Muscle layer of colon (tissue), 2 donors: Measurements from ENCODE around the gene ASXL1.
A peak's percentile ranks its signal among the peaks of the same experiment; 100 is the strongest.

Experiments
- H3K27ac ChIP-seq: one replicate; pipeline ENCODE4 v1.7.0; 2013; ENCODE audit warnings: low read depth, mild to moderate bottlenecking, low read length, moderate library complexity
- H3K27me3 ChIP-seq, 2 donors: one replicate each; pipeline ENCODE4 v1.7.0; 2013; ENCODE audit warnings: low read length in 2 of 2, mild to moderate bottlenecking in 2 of 2; ENCODE audit not compliant: insufficient read depth in 2 of 2, control insufficient read depth in 1 of 2
- H3K36me3 ChIP-seq: one replicate; pipeline ENCODE4 v1.7.0; 2013; ENCODE audit warnings: mild to moderate bottlenecking, low read length; ENCODE audit not compliant: insufficient read depth
- H3K4me1 ChIP-seq: one replicate; pipeline ENCODE4 v1.7.0; 2013; ENCODE audit warnings: mild to moderate bottlenecking, low read length; ENCODE audit not compliant: insufficient read depth
- H3K4me3 ChIP-seq, 2 donors: one replicate each; pipeline ENCODE4 v1.7.0; 2013; ENCODE audit warnings: low read length in 2 of 2, low read depth in 1 of 2, mild to moderate bottlenecking in 1 of 2, moderate library complexity in 1 of 2
- H3K9ac ChIP-seq: one replicate; pipeline ENCODE4 v1.7.0; 2013; ENCODE audit warnings: low read length
- H3K9me3 ChIP-seq: one replicate; pipeline ENCODE4 v1.7.0; 2013; ENCODE audit warnings: mild to moderate bottlenecking, low read length
- donor health status: abdominal sarcoma.
- donor health status: Adenocarcinoma of cecum.

Gene ASXL1

DNA sequence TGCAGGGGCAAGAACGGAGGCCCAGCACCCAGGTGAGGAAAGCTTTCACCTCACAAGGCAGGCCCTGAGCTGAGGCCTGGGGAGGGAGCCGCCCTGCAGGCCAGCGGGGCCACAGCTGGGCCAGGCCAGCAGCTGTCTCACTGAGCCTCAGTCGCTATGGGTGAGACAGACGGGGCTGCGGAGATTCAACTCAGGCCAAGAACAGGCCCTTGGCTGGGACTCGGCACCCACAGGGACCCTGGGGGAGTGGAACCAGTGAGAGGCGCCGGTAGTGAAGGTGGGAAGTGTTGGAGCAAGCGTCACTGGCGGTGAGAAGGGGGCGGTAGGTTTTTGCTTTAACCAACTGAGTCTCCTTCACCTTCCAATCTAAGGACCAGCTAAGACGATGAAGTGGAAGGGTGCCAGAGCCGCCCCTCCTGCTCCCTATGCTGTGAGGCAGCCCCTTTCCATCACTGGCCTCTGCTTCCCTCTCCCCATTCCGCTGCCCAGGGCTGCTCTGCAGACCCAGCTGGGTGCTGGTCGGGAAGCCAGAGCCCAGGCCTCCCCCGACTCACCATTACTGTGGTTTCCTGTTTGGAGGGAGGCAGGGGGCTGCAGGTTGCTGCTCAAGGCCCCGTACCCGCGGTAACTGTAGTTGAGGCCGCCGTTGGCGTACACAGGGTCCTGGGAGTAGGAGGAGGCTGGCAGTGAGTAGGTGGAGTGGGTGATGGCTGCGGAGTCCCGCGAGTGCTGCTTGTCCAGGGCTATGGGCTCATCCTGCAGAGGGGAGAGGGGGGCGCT is 93.7 kb downstream of the ASXL1 start:
- Histone ChIP-seq H3K27ac (no peak overlapping the region), H3K9me3 (no peaks in the 10 kb centered on the region), H3K9ac (no peak overlapping the region), H3K4me3 (no peak overlapping the region), H3K36me3 (peaks cover 57% of the 10 kb centered on the region), H3K27me3 (no peaks in the 10 kb centered on the region), H3K4me1 (peaks cover 24% of the 10 kb centered on the region)

DNA sequence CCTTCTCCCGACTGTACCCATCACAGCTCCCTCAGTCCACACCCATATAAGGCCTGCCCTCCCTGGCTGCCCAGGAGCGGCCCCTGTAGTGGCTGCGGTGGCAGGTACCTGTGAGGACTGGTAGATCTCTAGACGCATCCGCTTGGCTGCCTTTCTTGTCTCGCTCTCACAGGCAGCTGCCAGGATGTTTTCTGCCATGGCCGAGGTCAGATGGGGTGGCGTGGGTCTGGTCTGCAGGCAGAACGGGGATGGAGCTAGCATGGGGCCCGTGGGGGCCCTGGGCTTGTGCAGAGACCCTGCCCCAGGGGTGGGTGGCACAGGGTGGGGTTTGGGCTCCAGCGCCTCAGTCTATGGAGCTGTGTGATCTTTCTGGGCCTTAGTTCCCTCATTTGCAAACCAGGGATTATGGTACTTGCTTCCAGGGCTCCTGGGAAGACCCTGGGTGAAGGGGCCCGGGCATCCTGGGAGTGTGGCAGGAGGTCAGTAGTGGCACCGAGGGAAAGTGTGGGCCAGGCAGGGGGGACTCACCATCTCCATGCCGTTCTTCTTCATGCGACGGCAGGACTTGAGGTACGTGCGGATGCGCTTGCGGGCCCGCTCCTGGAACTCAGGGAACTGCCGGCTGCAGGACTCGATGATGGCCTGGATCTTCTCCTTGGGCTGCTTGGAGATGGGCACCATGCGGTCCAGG is 94.8 kb downstream of the ASXL1 start:
- peaks cover 20% of the 10 kb centered on the region for H3K4me1 ChIP-seq
- no peaks in the 10 kb centered on the region for H3K9me3 ChIP-seq
- peaks cover 54% of the 10 kb centered on the region for H3K36me3 ChIP-seq
- H3K4me3 ChIP-seq: no peak overlapping the region
- no peak overlapping the region for H3K27ac ChIP-seq
- H3K27me3 ChIP-seq: no peaks in the 10 kb centered on the region
- no peak overlapping the region for H3K9ac ChIP-seq

DNA sequence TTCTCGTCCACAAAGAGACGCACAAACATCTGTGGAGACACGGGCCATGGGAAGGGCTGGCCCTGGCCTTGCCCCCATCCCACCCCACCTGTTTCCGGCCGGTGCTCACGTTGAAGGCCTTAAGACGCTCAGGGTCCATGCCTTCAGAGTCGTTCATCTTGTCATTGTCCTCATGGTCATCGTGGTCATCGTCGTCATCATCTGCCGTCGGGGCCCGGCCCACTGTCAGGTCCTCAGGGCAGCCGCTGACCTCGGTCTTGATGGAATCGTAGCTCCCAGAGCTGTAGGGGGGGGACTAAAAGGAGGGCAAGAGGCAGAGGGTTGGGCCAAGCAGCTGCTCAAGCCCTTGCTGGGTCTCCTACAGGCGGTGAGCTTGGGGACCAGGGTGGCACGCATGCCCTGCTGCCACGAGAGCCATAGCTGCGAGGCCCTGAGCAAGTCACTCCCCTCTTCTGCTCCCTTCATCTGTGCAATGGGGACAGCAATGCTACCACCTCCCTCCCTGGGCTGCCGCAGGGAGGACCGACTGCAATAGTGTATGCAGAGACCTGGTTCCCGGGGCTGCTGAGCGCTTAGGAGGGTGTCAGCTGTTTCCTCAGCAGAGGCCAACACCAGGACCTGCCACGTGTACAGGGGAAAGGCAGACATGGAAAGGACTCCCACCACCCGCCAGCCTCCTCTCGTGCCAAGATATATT is 95.5 kb downstream of the ASXL1 start:
- Histone ChIP-seq H3K27ac (no peak overlapping the region), H3K9ac (no peak overlapping the region), H3K36me3 (peaks cover 54% of the 10 kb centered on the region), H3K27me3 (no peaks in the 10 kb centered on the region), H3K4me1 (peaks cover 18% of the 10 kb centered on the region), H3K9me3 (no peaks in the 10 kb centered on the region), H3K4me3 (no peak overlapping the region)

GRCh38 chr20:32454164-32455145 is 96.3 kb downstream of the ASXL1 start:
- no peaks in the 10 kb centered on the region for H3K9me3 ChIP-seq
- H3K4me1 ChIP-seq: peaks cover 9% of the 10 kb centered on the region
- peaks cover 54% of the 10 kb centered on the region for H3K36me3 ChIP-seq
- H3K27ac ChIP-seq: no peak overlapping the region
- H3K27me3 ChIP-seq: no peaks in the 10 kb centered on the region
- H3K9ac ChIP-seq: no peak overlapping the region
- H3K4me3 ChIP-seq: no peak overlapping the region

- H3K4me1 ChIP-seq: peaks cover 8% of the 10 kb centered on the region
- no peaks in the 10 kb centered on the region for H3K9me3 ChIP-seq
- no peak overlapping the region for H3K9ac ChIP-seq
- H3K27me3 ChIP-seq: no peaks in the 10 kb centered on the region
- H3K36me3 ChIP-seq: peaks cover 54% of the 10 kb centered on the region
- no peak overlapping the region for H3K27ac ChIP-seq
- H3K4me3 ChIP-seq: no peak overlapping the region
Measured at GRCh38 chr20:32455171-32455900, 97.2 kb downstream of the ASXL1 start.

GRCh38 chr20:32455901-32456701 is 98.0 kb downstream of the ASXL1 start:
- H3K4me1 ChIP-seq: peaks cover 8% of the 10 kb centered on the region
- H3K27ac ChIP-seq: no peak overlapping the region
- H3K9ac ChIP-seq: no peak overlapping the region
- peaks cover 47% of the 10 kb centered on the region for H3K36me3 ChIP-seq
- no peaks in the 10 kb centered on the region for H3K9me3 ChIP-seq
- H3K27me3 ChIP-seq: no peaks in the 10 kb centered on the region
- H3K4me3 ChIP-seq: no peak overlapping the region

- peaks cover 13% of the 10 kb centered on the region for H3K4me1 ChIP-seq
- H3K9me3 ChIP-seq: no peaks in the 10 kb centered on the region
- H3K36me3 ChIP-seq: peaks cover 38% of the 10 kb centered on the region
- no peak overlapping the region for H3K9ac ChIP-seq
- no peak overlapping the region for H3K27ac ChIP-seq
- H3K27me3 ChIP-seq: no peaks in the 10 kb centered on the region
- H3K4me3 ChIP-seq: peak overlapping the region; percentile 21 to 32
Measured at GRCh38 chr20:32456869-32457478, 98.8 kb downstream of the ASXL1 start.

DNA sequence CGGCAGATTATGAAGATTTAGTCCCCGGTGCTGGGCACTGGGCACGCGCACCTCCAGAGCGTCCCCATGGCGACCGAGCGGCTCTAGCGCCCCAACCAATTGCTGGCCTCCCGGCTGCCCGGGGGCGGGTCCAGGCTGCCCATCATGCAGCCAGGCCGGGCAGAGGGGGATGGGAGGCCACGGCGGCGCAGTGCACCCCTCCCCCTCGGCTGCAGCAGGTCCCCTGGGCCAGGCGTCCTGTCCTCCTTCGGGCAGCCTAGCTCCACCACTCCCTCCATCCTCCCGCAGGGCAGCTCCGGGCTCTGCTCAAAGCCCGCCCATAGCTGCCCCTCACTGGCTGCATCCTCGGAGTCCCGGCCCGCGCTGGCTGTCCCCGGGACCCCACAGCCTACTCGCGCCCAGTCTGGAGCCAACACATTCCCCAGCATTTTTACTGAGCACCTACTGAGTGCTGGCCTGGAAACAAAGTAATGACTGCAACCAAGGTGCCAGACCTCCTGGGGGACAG is 99.4 kb downstream of the ASXL1 start:
- peaks cover 18% of the 10 kb centered on the region for H3K4me1 ChIP-seq
- H3K27me3 ChIP-seq: no peaks in the 10 kb centered on the region
- peak overlapping the region; percentile 1 for H3K27ac ChIP-seq
- peaks cover 32% of the 10 kb centered on the region for H3K36me3 ChIP-seq
- H3K9ac ChIP-seq: no peak overlapping the region
- peak overlapping the region; percentile 21 to 32 for H3K4me3 ChIP-seq
- H3K9me3 ChIP-seq: no peaks in the 10 kb centered on the region

GRCh38 chr20:32458061-32458836 is 100.1 kb downstream of the ASXL1 start:
- no peaks in the 10 kb centered on the region for H3K27me3 ChIP-seq
- H3K4me1 ChIP-seq: peaks cover 25% of the 10 kb centered on the region
- H3K4me3 ChIP-seq: peak overlapping the region in 1 of 2 donors; percentile 32
- H3K9me3 ChIP-seq: no peaks in the 10 kb centered on the region
- H3K9ac ChIP-seq: no peak overlapping the region
- H3K27ac ChIP-seq: peak overlapping the region; percentile 1
- peaks cover 25% of the 10 kb centered on the region for H3K36me3 ChIP-seq
